ENCODE data around the gene GORASP2.

The GORASP2 gene

DNA sequence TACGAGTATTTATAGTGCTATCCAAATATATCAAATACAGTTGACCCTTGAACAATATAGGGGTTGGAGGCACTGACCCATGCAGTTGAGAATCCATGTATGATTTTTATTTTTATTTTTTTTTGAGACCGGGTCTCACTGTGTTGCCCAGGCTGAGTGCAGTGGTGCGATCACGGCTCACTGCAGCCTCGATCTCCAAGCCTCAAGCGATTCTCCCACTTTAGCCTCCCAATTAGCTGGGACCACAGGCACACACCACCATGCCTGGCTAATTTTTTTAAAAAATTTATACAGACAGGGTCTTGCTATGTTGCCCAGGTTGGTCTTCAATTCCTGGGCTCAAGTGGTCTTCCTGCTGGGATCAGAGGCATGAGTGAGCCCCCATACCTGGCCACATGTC lies 70.6 kb downstream of the GORASP2 start:
- no peak for DNase-seq (ENCODE audit: low spot score)

DNA sequence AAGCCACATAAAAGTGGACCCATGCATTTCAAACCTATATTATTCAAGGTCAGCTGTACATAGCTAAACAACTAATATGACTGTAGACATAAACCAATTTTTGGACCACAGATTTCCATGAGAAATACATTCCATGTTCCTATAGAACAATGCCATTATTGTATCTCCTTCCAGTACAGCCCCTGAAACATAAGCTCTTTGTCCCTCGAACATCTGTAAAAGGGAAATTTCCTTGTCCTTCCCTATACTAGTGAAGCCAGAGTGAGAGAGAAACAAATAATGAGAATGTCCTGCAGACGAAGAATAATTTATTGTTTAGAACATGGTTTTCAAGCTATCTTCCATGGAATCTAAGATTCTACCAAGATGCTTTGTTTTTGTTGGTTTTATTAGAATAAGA lies 75.3 kb downstream of the GORASP2 start:
- DNase-seq (ENCODE audit: low spot score): no peak

DNA sequence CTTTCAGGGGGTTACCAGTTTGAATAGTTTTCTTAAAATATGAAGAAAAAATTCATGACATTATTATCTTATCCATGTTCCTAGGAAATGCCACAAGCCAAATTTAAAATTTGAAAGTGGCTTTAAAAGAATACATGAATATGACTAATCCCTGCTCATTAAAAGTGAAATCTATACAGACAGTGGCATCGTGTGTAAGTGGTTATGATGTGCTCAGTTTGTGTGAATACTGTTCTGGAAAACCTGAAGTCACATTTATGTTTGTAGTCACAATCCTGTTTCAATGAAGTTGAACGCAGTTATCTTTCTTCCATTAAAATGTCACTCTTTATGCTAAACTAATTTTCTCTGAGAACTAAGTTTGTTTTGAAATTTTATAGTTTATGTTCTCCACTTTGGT lies 75.8 kb downstream of the GORASP2 start:
- no peak for DNase-seq (ENCODE audit: low spot score)

DNA sequence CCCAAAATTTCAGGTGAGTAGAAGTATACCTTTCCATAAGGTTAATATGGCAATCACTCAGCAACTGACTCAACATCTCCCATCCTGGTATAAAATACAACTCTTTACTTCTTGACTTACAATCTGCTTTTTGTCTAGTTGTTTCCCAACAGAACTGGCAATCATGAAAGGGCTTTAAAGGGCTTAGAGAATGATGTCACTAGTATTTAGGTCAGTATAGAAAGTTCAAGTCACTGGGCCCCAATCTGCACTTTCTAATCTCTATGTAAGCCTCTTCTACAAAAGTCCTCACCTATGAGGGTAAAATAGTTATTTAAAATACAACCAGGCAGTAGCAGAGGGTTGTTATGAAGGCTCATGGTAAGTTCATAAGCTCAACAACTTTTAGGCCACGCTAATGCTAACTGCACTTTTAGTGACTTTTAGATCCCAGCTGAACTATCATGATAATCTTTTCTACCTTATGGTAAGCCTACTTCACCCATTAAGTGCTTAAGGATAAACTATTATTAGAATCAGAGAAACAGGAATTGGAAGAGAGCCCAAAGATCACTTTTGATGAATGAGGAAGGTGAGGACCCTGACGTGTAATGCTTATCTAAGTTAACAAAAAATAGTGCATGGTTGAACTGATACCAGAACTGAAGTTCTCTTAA lies 79.6 kb downstream of the GORASP2 start:
- DNase-seq (ENCODE audit: low spot score): no peak

DNA sequence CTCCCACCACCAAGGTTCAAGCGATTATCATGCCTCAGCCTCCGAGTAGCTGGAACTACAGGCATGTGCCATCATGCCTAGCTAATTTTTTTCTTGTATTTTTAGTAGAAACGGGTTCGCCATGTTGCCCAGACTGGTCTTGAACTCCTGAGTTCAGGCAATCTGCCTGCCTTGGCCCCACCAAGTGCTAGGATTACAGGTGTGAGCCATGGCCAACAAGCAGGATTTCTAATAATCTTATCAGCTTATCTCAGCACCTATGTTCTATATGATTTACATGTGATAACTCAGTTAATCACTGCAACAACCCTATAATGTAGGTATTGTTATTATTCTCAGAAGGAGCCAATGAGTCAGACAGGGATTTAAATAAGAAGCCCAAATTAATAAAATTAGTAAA lies 80.3 kb downstream of the GORASP2 start:
- DNase-seq (ENCODE audit: low spot score): no peak

DNA sequence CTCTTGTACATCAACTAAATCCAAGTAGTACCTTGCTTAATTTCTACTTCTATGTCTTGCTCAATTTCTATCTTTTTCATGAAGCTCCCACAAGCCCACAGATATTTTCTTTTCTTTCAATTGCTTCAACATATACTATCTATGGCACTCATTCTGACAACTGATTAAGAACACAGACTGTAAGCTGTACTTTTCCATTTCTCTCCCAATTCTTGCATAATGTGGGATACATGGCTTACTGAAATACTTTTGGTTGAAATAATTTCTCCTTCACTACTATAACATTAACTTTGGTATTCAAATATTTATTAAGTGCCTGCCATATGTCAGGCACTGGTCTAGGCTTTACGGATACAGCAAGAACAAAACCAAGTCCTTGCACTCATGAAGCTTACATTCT lies 84.8 kb downstream of the GORASP2 start:
- no peak for DNase-seq (ENCODE audit: low spot score)

DNA sequence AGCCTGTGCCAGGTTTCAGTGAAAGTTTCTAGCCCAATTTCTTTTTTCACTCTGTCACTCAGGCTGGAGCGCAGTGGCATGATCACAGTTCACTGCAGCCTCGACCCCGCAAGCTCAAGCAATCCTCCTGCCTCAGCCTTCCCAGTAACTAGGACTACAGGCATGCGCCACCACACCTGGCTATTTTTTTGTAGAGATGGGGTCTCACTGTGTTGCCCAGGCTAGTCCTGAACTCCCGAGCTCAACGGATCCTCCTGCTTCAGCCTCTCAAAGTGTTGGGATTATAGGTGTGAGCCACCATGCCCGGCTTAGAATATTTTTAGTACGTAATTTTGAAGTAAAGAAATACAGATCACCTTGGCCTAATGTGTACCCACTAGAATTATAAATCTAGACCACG lies 87.1 kb downstream of the GORASP2 start:
- no peak for DNase-seq (ENCODE audit: low spot score)

Data from germinal center (tissue), 1 donor.